ENCODE data around the gene MS4A7. TPM values are rescaled to one million over a fixed set of nuclear protein-coding genes. Genes with fewer than 3 reads are reported as not detected.
"Not testable (repeated sequence)": the region's sequence is repeated elsewhere in the genome, so short reads cannot be mapped to it uniquely, and the experiment has no call there.

MS4A7 gene
- total RNA-seq, result 33.2 TPM

- peak; percentile 47 for DNase-seq (ENCODE audit: low spot score)
Measured at GRCh38 chr11:60378354-60378753, at the start of gene MS4A7. TSS of gene MS4A7 (plus strand) at chr11:60378532. CDS start at chr11:60383142, 4,610 bp downstream.

DNA sequence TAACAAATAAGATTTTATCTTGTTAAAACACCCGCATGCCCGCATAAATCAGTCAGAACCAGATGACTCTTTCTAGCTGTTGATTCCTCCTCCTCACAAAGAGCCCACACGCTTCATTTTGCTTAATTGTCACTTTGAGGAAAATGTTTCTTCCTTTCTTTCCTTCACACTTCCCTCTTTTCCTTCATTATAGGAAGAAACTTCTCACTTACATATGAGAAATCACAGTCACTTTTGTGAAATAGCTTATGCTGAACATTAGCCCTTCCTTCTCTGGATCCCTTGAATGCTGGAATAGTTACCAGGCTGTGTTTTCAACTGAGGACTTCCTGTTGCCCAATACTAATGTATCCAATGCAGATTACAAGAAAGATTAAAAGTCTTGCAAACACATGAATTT lies 45.5 kb upstream of the MS4A7 start:
- no peak for DNase-seq (ENCODE audit: low spot score)

DNA sequence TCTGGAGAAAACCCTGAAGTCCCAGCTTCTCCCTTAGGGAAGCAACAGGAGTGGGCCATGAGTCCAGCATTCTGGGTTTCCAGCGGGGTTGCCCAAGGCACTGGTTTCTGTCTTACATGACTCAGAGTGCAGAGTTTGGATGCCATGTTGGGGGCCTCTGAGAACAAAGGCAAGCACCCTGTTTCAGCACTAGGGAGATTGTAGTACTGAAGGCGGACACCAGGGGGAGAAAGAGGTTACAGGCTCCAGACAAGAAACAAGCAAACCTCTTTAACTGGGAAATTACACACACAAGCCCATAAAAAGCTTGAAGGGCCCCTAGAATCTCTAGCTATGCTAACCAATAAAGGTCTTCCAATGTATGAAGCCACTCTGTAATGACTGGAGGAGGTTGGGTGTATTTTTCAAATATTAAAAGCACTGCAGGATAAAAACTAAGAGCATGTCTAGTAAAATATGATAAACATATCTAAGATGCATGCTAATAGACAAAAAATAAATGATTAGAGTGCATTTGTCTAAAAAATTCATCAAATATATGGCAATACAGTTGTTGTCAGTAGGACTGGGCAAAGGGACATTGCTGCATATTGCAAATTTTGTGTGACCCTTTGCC lies 44.2 kb upstream of the MS4A7 start:
- peak; percentile 54 for DNase-seq (ENCODE audit: low spot score)

DNA sequence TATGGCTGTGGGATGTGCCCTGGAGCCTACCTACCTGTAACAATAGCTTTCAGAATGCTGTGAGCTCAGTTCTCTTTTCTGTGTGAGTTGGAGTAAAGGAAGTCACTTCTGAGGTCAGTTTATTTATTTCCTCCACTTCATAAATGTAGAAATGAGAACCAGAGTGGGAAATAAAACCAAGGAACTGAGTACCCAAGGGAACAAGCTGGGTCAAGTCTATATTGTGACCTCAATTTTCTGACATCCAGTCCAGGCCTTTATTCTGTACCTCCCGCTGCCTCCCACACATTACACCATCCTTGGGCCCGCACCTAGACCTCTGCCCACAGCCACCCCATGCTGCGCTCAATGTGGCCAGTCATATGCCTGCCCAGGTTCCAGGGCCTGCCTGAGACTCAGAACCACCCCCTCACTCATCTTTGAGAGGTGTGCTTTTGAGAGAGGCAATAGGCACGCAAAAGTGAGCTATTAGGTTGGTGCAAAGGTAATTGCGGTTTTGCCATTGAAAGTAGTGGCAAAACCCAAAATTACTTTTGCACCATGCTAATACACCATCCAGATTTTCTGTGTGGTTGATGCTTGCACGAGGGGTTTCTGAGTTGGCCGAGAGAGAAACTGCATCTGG lies 41.5 kb upstream of the MS4A7 start:
- no peak for DNase-seq (ENCODE audit: low spot score)

DNA sequence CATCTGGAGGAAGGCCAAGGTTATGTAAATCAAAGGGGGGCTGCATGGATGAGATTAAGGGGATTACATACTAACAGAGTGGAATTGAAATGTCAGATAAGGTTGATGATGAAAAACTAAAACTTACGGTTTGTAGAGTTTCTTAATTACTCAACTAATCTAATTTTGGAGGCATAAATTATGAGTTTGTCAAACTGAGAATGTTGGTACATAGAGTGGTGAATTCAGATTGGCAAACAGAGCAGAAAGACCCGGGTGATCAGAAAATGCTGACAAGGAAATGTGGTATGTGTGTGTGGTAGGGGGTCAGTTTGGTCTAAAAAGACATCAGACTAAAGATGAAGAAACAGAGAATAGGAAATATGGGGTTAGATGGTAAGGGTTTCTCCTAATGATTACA lies 40.3 kb upstream of the MS4A7 start:
- no peak for DNase-seq (ENCODE audit: low spot score)

GRCh38 chr11:60339356-60339755 lies 39.0 kb upstream of the MS4A7 start:
- DNase-seq (ENCODE audit: low spot score), result no peak

DNA sequence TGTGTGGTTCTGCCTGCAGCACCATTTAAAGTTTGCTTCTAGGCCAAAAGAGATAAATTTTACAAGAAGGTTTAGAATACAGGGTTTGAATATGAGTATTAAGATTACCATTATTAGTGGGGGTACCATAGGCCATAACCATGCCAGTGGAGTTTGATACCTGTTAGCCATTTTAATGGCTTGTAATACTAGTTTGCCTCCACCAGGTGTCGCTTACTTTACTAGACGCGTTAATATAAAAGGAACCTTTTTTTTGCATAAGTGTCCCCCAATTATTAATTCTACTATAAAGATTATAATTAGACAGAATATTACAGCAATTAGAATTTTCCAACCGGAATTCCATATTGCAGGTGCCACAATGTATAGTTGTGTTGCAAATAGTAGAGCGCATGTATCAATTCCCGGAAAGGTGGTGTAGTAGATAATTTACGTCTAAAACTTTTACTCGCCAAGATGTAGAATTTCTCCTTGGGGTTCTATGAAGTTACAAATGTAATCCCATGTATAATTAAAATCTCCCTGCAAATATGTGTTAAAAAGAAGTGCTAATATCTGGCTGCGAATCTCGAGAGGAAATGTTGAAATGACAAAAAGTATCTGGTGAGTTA lies 35.1 kb upstream of the MS4A7 start:
- DNase-seq (ENCODE audit: low spot score), result no peak

DNA sequence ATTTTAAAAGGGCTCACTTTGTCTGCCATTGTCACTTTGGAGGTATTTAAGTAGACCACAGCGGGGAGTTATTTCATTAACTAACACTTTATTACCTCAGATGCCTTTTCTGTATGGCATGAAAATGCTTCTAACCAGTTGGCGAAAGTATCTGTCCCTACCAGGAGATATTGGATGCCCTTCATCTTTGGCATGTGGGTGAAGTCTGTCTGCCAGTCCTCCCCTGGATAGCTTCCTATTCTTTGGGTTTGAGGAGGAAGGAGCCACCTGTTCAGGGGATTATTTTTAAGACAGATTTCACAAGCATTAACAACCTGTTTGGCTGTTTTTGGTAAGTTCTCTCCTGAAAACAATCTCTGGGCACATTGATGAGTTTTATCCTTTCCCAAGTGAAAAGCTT lies 34.2 kb upstream of the MS4A7 start:
- DNase-seq (ENCODE audit: low spot score), result no peak

DNA sequence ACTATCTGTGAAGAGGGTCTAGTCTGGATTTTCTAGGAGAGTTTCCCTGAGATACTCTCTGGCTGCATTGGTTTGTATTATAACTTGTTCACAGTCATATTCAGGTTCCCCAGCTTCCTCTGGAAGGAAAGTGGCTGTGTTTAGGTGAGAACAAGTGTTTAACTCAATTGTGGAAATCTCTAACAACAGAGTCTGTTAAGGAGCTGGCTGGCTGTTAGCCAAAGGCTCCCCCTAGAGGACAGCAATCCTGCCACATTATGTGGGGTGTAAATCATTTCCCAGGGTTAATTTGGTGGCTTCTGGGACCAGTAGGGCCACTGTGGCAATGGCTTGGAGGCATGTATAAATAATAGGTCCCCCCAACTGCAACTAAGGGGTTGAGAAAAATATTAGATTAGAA lies 32.8 kb upstream of the MS4A7 start:
- no peak for DNase-seq (ENCODE audit: low spot score)

GRCh38 chr11:60347084-60347797 lies 31.1 kb upstream of the MS4A7 start:
- DNase-seq (ENCODE audit: low spot score), result no peak

DNA sequence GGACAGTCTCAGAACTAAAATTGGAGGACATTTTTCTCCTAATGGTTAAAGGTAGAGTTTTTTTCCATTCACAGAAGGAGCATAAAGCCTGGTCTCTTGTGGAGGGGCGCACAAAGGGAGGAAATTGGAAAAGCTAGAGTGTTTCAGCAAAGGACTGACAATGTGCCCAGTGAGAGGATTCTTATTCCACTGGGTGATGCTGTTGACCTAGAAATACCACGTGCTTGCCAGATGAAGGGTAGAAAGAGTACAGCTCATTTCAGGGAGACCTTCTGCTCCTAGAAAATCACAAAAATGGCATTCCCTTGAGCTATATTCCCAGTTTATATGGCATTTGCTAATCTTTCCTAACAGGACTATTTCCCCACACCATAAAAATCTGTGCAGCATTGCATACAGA lies 30.2 kb upstream of the MS4A7 start:
- DNase-seq (ENCODE audit: low spot score), result no peak

DNA sequence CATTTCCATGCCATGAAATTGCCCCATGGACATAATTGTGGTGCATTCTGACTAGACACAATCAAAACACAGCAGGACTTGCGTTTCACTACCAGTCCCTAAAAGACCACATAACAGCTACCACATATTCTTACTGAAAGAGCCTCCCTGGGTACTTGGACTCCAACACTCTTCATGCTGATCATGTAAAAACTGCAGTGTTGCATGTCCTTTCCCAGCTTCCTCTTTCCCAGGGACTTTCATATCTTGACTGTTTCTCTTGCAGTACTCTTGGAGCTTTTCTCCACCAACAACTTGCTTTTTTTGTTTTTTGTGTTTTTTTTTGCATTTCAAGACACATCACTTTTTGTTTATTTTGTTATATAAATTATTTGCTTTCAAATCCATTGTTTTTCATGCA lies 28.3 kb upstream of the MS4A7 start:
- DNase-seq (ENCODE audit: low spot score), result no peak

- DNase-seq (ENCODE audit: low spot score), result no peak
Measured at GRCh38 chr11:60357771-60358170, 20.6 kb upstream of the MS4A7 start.

- no peak for DNase-seq (ENCODE audit: low spot score)
Measured at GRCh38 chr11:60360621-60361020, 17.7 kb upstream of the MS4A7 start.

DNA sequence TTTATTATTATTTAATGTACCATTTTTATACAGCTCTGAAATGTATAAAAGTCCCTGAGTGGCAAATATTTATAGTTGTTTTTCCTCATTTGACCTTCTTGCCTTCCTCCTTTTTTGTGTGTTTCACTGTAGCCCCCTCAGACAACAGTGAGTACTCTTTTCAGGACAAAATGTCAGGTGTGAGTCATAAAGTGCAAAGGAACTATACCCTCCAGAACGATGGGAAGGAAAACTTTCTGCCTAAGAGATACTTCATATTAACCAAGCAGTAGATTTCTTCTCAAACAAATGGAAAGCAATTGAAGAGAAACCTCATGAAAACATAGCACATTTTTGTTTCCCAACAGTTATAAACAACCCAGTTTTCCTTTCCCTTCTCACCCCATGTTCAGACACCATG lies 16.1 kb upstream of the MS4A7 start:
- no peak for DNase-seq (ENCODE audit: low spot score)

DNA sequence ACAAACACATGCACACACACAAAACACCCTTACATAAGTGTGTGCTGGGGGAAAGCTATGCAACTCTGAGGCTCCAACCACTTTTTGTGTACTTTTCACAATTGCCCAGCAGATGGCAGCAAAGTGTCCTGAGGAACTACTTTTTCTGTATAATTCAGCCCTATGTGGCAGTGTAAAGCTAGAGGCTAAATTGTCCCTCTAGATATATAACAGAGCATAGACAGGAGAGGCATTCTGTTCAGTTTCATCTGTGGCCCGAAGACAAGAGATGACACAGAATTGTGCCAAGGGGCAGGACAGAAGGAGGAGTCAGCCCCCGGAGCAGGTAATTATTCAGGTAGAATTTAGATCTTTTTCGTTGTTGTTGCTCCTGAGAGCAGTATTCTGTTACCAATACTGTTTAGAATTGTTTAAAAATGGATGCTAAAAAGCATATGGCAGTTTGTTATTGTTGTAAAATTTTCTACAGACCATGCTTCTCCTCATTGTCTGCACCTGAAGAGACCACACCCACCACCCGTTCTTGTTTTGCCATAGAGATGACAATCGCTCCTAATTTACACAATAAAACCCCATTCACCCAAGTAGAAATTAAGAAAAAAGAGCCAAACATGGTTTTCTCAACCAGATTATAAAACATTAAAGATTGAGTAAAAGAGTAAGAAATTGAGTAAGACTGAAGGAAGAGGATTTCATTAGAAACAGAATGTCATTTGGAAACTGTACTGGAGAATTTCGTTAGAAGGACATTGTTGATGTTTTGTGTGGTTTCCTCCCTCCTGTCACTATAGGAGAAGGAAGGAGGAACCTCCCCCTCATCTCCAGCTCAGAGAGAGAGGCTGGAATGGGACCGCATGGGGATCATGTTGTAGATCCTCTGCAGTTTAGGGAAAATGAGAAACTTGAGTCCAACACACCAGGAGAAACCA lies 14.5 kb upstream of the MS4A7 start:
- peak; percentile 63 for DNase-seq (ENCODE audit: low spot score)

DNA sequence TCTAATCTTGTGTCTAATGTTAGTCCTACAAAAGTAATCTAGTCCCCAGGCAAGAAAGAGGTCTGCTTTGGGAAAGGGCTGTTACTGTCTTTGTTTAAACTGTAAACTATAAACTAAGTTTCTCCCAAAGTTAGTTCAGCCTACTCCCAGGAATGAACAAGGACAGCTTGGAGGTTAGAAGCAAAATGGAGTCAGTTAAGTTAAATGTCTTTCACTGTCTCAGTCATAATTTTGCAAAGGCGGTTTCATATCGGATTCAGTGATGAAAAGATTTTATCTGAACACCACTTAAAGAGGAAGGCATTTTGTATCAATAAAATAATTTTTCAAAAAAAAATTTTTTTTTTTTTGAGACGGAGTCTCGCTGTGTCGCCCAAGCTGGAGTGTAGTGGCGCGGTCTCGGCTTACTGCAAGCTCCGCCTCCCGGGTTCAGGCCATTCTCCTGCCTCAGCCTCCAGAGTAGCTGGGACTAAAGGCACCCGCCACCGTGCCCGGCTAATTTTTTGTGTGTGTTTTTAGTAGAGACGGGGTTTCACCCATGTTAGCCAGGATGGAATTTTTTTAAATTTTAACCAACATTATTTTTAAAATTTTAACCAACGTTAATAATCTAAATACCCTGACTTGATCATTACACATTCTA lies 11.9 kb upstream of the MS4A7 start:
- not testable (repeated sequence) for DNase-seq (ENCODE audit: low spot score)

DNA sequence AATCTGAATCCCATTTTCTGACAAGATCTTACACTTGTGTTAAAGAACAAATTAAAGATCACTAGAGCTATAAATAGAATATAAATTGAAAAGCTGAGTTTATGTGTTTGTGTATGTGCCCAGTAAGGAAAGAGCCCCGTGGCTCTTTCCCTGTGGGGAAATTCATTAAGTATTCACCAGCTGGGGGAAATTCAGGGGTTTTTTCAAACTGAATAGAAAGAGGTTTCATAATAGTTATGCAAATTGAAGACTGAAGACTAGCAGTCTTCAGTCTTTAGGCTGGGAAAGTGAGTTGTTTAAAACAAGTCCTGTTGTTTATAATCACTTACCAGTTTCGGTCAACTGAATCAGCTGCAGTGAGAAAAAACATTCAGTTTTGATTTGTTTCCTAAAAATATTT lies 11.3 kb upstream of the MS4A7 start:
- no peak for DNase-seq (ENCODE audit: low spot score)

DNA sequence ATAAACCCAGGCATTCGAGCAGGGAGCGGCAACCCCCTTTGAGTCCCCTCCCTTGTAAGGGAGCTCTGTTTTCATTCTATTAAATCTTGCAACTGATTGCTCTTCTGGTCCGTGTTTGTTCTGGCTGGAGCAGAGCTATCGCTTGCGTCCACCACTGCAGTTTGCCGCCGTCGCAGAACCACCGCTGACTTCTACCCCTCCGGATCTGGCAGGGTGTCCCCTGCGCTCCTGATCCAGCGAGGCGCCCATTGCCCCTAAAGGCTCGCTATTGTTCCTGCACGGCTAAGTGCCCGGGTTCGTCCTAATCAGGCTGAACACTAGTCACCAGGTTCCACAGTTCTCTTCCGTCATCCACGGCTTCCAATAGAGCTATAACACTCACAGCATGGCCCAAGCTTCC lies 10.4 kb upstream of the MS4A7 start:
- no peak for DNase-seq (ENCODE audit: low spot score)

GRCh38 chr11:60370252-60370810 lies 8.0 kb upstream of the MS4A7 start:
- no peak for DNase-seq (ENCODE audit: low spot score)

- no peak for DNase-seq (ENCODE audit: low spot score)
Measured at GRCh38 chr11:60370811-60371298, 7.5 kb upstream of the MS4A7 start.

All from ureter (tissue), 1 donor.